Left kidney (tissue), 2 donors: Measurements from ENCODE around the gene ZNF503. TPM values are rescaled to one million over a fixed set of nuclear protein-coding genes. Genes with fewer than 3 reads are reported as not detected.

Source experiments
- DNase-seq: peaks from one replicate; pipeline ENCODE4 v3.0.0-alpha.2; 2013
- polyA plus RNA-seq: library from polyadenylated mRNA; unstranded; fragments of 120-200 nt; gene quantifications from one replicate; pipeline ENCODE4 v1.2.1, GENCODE V29; 2013; ENCODE audit not compliant: insufficient read length

ZNF503 gene
- polyA plus RNA-seq, 1 donor: 45.2 TPM

DNA sequence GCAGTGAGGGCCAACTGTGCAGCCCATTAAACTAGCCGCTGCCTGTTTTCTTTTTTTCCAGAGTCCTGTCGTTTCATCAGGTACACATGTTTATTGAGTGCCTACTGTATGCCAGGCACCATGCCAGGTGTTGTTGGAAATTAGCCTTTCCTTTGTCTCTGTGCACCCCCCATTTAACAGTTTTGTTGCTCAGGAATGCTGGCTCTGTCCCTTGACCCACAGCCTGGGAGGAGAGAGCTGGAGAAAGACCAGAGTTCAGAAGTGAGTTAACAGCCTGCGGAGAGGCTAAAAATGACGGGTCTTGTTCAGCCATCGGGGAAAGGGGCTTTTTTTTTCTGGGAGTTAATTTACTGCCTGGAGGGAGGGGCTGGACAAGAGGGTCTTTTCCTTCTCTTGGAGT lies 31.2 kb upstream of the ZNF503 start:
- DNase-seq: no peak

DNA sequence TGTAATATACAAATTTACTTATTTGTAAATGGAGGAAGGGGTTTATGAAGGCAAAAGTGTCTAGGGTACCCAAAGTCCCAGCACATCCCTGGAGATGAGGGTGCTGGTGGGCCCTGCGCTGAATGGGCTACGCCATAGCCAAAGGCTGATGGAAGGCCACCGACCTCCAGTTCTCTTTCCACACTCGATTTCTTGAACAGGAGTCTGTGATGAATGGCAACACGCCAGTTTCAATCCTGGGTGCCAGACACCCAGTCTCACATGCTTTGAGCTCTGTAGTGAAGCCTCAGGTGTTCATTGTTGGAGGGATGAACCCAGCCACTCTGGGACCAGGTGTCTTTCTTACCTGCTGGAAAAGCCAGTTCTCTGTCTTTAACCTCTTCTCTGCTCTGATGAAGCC lies 30.6 kb upstream of the ZNF503 start:
- DNase-seq: no peak

- DNase-seq: no peak
Observed at GRCh38 chr10:75431180-75432111, 29.9 kb upstream of the ZNF503 start, which contains the start of gene LRMDA. Gene LRMDA, plus strand, starts transcription at chr10:75431624.

- no peak for DNase-seq
Observed at GRCh38 chr10:75430000-75430763, 28.6 kb upstream of the ZNF503 start.

GRCh38 chr10:75429159-75429827 lies 27.7 kb upstream of the ZNF503 start:
- no peak for DNase-seq

DNA sequence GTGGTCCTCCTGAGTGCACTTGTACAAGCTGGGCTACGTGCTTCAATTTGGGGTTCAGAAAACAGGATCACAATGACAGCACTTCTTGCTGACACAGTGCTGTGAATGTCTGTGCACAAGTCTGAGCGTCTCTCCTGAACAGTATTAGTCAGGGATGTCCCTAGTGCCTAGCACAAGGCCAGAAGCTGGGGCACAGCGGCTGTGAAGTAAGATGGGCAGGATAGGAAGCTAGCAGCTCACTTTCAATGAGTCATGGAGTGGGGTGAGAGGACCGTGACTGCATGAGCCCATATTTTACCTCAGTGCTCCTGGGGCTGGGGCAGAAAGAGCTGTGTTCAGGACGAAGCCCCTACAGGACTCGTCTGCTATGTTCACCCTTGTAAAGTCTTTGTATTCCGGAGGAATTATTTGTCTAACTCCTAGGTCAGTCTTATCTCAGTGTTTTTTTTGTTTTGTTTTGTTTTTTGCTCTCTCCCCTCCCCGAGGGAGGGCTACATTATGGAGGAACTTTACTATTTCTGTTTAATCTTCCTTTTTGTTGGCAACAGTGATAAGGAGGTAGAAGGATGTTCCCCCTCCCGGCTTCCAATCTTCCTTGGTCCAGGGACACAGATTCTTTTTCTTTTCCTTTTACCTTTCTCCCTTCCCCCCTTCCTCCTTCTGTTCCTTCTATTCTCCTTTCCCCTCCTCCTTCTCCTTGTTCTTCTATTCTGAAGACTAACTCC lies 27.0 kb upstream of the ZNF503 start:
- DNase-seq: no peak

DNA sequence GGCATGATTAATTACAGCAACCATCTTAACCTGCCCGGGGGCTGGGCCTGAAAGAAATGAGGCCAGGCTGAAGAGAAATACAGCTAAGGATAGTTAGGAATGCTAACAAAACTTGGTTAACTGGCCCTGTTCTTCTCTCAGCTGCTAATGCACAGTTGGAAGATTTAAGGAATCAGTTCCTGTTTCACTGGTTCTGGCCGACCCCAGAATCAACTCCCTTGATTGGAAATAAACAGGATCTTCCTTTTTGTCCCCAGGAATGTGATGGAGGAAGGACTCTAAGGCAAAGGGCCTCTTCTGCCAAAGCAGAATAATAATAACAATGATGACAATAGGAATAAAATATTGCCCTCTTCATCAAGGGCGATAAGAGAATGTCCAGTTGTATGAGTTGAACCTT lies 26.4 kb upstream of the ZNF503 start:
- DNase-seq: no peak

DNA sequence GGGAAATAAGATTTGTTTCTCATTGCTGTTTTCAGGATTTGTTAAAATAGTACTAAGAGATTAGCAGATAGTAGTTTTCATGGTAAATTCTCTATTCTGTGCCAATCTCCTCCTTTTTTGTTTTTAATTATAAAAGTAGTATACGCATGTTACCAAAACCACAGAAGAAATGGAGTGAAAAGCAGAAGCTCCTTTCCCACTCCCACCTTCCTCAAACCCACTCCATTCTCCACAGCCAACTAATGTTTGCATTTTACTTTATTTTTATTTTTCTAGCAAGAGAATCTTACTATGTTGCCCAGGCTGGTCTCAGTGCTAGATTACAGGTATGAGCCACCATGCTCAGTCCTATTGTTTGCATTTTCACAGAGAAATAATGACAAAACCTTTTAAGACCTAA lies 25.3 kb upstream of the ZNF503 start:
- no peak for DNase-seq

- no peak for DNase-seq
Observed at GRCh38 chr10:75425291-75426079, 23.9 kb upstream of the ZNF503 start.

DNA sequence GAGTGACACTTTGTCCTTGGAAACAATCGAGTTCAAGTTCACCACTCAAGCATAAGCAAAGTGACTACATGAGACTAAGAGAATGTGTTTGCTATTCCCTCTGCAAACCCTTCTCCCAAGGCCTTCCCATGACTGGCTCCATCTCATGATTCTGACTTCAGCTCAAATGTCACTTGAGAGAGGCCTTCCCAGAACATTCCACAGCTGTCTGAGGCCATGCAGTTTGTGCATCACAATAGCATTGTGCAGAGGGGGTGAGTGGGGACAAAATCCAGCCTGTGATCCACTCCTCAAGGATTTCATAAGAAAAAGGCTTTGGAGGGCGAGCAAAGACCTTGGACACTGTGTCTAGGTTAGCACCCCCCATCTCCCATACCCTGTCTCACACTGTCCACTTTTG lies 23.0 kb upstream of the ZNF503 start:
- DNase-seq: no peak

DNA sequence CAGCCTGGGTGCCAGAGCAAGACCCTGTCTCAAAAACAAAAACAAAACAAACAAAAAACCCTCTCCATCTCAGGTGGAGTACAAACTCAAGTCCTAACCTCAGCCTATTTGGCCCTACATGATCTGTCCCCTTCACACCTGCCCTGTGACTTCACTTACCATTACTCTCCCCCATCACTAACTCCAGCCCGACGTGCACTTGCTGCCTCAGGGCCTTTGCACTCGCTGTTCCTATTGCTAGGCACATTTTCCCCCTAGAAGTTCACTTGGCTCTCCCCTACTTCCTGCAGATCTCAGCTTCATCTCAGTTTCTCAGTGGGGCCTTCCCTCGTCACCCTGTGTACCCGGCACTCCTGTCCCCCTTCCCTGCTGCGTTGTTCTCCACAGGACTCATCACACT lies 21.3 kb upstream of the ZNF503 start:
- DNase-seq: no peak

GRCh38 chr10:75418712-75419111 lies 17.1 kb upstream of the ZNF503 start:
- no peak for DNase-seq

GRCh38 chr10:75418293-75418692 lies 16.7 kb upstream of the ZNF503 start:
- no peak for DNase-seq

- DNase-seq: no peak
Observed at GRCh38 chr10:75417522-75417927, 16.0 kb upstream of the ZNF503 start.

GRCh38 chr10:75414527-75414926 lies 13.0 kb upstream of the ZNF503 start:
- no peak for DNase-seq

- no peak for DNase-seq
Observed at GRCh38 chr10:75410132-75411005, 8.8 kb upstream of the ZNF503 start.

DNA sequence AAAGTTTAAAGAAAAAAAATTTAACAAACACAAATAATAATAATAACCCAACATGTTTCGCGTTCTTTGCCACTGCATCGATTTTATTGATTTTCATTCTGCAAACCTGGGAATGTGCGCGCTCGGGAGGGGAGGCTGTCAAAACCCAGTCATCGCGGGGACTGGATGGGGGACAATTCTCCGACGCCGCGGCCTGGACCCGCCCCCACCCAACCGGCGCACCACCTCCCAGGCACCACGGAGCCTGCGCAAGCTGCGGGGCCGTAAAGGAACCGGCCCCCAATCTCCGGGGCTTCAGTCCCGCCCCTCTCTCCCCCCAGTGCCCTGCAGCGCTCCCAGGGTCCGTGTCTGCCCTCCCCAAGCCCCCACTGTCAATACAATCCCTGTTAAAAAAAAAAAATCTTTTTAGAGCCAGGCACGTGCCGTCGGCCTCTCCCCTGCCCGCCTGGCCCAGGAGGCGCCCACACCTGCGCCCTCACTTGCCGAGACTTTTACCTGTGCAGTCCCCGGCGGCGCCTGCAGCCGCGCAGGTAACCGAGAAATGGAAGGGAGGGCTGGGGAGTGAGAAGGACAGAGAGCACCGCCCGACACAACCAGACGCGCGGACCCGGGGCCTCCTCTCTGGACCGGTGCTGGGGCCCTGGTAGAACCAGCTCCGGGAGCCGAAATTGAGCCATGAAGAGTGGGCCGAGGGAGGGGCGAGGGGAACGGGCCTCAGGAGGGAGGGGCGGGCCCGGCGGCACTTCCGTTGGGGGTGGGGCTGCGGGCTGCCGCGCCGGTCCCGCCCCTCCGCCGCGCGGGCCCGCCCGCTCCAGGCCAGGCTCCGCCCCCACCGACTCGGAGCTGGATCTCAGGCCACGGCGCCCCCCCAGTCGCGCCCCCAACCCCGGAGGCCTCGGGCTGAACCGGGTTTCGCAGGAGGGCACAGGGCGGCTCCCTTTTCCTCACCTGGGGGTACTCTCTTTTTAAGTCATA lies 7.6 kb upstream of the ZNF503 start:
- DNase-seq: no peak

DNA sequence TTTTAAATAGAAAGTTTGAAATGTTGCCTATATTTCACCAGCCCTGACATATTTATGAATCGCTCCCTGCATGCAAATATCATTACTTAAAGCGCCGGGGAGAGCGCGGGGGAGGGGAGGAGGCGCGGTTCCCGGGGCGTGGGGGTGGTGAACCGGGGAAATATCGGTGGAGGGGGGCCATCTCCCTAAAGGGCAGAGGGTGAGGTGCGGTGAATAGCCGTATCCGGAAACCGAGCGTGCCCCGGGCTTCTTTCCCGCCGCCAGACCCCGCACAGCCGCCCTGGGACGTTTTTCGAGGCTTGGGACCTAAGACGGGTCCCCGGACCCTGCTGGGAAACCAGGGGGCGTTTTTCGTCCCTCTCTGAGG lies 6.9 kb upstream of the ZNF503 start:
- DNase-seq: no peak
